WERI-Rb-1 (cell line): ENCODE results near the gene WDR27.

Experiments
- DNase-seq: peaks from one replicate; pipeline ENCODE4 v3.0.0-alpha.2; 2020
- H3K27ac ChIP-seq: fragments of 250-450 bp; sonication (Bioruptor Pico); 2 replicates; pipeline ENCODE4 v1.5.1; 2020; ENCODE audit warnings: mild to moderate bottlenecking, moderate library complexity
- H3K27me3 ChIP-seq: fragments of 250-450 bp; sonication (Bioruptor Pico); 2 replicates; pipeline ENCODE4 v1.5.1; 2021; ENCODE audit warnings: mild to moderate bottlenecking, low read depth, moderate library complexity; ENCODE audit not compliant: insufficient read depth, severe bottlenecking
- H3K36me3 ChIP-seq: fragments of 250-450 bp; sonication (Bioruptor Pico); 2 replicates; pipeline ENCODE4 v1.5.1; 2020; ENCODE audit warnings: mild to moderate bottlenecking, moderate library complexity
- H3K4me3 ChIP-seq: 2 replicates; pipeline ENCODE4 v1.5.1; 2011; ENCODE audit warnings: low read depth, mild to moderate bottlenecking, control low read depth, low read length
- H3K9me3 ChIP-seq: fragments of 250-450 bp; sonication (Bioruptor Pico); 2 replicates; pipeline ENCODE4 v1.5.1; 2021; ENCODE audit warnings: mild to moderate bottlenecking, moderate library complexity; ENCODE audit not compliant: severe bottlenecking
- CTCF ChIP-seq: IDR thresholded peaks from 2 replicates; pipeline ENCODE4 v1.5.1; 2011; ENCODE audit warnings: low read depth, mild to moderate bottlenecking, control low read depth, inconsistent platforms, low read length

WDR27 gene

GRCh38 chr6:169452869-169453620 lies 248.8 kb downstream of the WDR27 start:
- no peak overlapping the region for H3K27ac ChIP-seq
- no peak overlapping the region for H3K4me3 ChIP-seq
- DNase-seq = no peak
- H3K36me3 ChIP-seq = no peaks in the 10 kb centered on the region
- H3K27me3 ChIP-seq = no peaks in the 10 kb centered on the region
- no peaks in the 10 kb centered on the region for H3K9me3 ChIP-seq
- no peak for TF ChIP-seq CTCF

GRCh38 chr6:169452117-169452868 lies 249.5 kb downstream of the WDR27 start:
- no peak for DNase-seq
- Histone ChIP-seq H3K36me3 (no peaks in the 10 kb centered on the region), H3K27me3 (no peaks in the 10 kb centered on the region), H3K4me3 (no peak overlapping the region), H3K9me3 (no peaks in the 10 kb centered on the region), H3K27ac (no peak overlapping the region)
- no peak for TF ChIP-seq CTCF

GRCh38 chr6:169451065-169451838 lies 250.6 kb downstream of the WDR27 start:
- Histone ChIP-seq H3K4me3 (no peak overlapping the region), H3K36me3 (no peaks in the 10 kb centered on the region), H3K27ac (no peak overlapping the region), H3K27me3 (no peaks in the 10 kb centered on the region), H3K9me3 (no peaks in the 10 kb centered on the region)
- TF ChIP-seq CTCF = no peak
- DNase-seq = no peak

GRCh38 chr6:169450097-169450496 lies 251.7 kb downstream of the WDR27 start:
- H3K27ac ChIP-seq = no peak overlapping the region
- TF ChIP-seq CTCF = no peak

GRCh38 chr6:169449221-169449620 lies 252.6 kb downstream of the WDR27 start:
- Histone ChIP-seq H3K27ac (no peak overlapping the region), H3K4me3 (no peak overlapping the region), H3K27me3 (no peaks in the 10 kb centered on the region), H3K36me3 (no peaks in the 10 kb centered on the region), H3K9me3 (no peaks in the 10 kb centered on the region)
- no peak for TF ChIP-seq CTCF
- no peak for DNase-seq

More at GRCh38 chr6:169450097-169450496, 251.7 kb downstream of the WDR27 start:
- H3K36me3 ChIP-seq = no peaks in the 10 kb centered on the region
- DNase-seq = no peak
- no peak overlapping the region for H3K4me3 ChIP-seq
- no peaks in the 10 kb centered on the region for H3K27me3 ChIP-seq
- H3K9me3 ChIP-seq = no peaks in the 10 kb centered on the region
